Ishikawa (cell line): ENCODE results near the gene NEURL3.

ENCODE experiments used
- CEBPB ChIP-seq: IDR thresholded peaks from 2 replicates; pipeline ENCODE4 v1.6.1; 2012
- CREB1 ChIP-seq: IDR thresholded peaks from 2 replicates; pipeline ENCODE4 v1.6.1; 2012; ENCODE audit warnings: low read depth
- EGR1 ChIP-seq: IDR thresholded peaks from 2 replicates; pipeline ENCODE4 v1.6.1; 2012
- EP300 ChIP-seq: IDR thresholded peaks from 2 replicates; pipeline ENCODE4 v1.6.1; 2012; ENCODE audit warnings: borderline replicate concordance
- FOXM1 ChIP-seq: IDR thresholded peaks from 2 replicates; pipeline ENCODE4 v1.6.1; 2012; ENCODE audit warnings: low read depth, borderline replicate concordance
- NFIC ChIP-seq: IDR thresholded peaks from 2 replicates; pipeline ENCODE4 v1.6.1; 2012
- RAD21 ChIP-seq: IDR thresholded peaks from 2 replicates; pipeline ENCODE4 v1.6.1; 2012; ENCODE audit warnings: low read depth
- REST ChIP-seq: IDR thresholded peaks from 2 replicates; pipeline ENCODE4 v1.6.1; 2012; ENCODE audit warnings: low read depth, mild to moderate bottlenecking
- TAF1 ChIP-seq: IDR thresholded peaks from 2 replicates; pipeline ENCODE4 v1.6.1; 2012; ENCODE audit warnings: low read depth, mild to moderate bottlenecking
- TCF12 ChIP-seq: IDR thresholded peaks from 2 replicates; pipeline ENCODE4 v1.6.1; 2012; ENCODE audit warnings: low read depth
- TEAD4 ChIP-seq: IDR thresholded peaks from 2 replicates; pipeline ENCODE4 v1.6.1; 2012
- USF1 ChIP-seq: IDR thresholded peaks from 2 replicates; pipeline ENCODE4 v1.6.1; 2012
- YY1 ChIP-seq: IDR thresholded peaks from 2 replicates; pipeline ENCODE4 v1.6.1; 2012; ENCODE audit warnings: low read depth
- ZBTB7A ChIP-seq: IDR thresholded peaks from 2 replicates; pipeline ENCODE4 v1.6.1; 2012; ENCODE audit warnings: low read depth
- TF ChIP-seq, protein P1 (sequence below): IDR thresholded peaks from 2 replicates; pipeline ENCODE4 v1.6.1; 2012

NEURL3 gene

DNA sequence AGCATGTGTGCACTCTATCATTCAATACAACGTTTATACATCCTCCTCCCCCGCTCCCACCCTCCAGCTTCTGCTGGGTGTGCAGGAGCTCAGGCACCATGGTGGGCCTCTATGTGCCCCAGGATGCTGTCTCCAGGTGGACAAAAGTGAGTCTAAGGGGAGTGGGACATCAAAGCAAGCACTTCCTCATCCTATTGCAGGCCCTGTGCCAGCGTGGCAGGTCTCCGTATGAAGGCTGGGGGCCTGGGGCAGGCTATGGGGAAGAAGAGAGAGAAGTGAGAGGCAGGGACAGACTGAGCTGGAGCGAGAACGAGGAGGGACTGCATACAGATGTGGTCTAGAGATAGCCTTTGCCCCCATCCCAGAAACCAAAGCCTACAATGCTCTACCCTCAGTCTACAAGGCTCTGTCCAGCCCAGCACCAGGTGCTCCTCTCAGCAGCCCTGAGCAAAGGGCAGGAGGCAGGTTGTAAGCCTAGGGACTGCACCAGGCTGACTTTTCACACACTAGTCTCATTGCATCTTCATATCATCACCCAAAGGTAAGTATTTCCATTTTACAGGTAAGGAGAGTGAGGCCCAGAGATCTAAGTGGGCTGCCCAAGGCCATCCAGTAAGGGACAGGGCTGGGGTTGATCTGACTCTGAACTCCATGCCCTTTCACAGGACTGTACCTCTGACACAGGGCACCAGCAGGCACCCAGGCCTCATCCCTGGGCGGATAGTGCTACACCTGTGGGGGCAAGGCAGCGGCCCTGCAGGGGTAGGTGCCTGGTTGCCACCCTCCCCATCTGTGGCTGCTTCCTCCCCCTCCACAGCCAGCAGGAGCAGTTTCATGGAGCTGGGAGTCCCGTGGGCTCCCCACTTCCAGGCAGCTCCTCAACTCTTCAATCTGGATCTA, 17.4 kb upstream of the NEURL3 start:
- TF ChIP-seq TEAD4 = no peak
- TF ChIP-seq NFIC = no peak
- TF ChIP-seq EP300 = no peak
- TF ChIP-seq CEBPB = no peak
- TF ChIP-seq EGR1 = no peak
- no peak for TF ChIP-seq ZBTB7A
- TF ChIP-seq USF1 = no peak
- no peak for TF ChIP-seq REST
- TF ChIP-seq, protein P1, sequence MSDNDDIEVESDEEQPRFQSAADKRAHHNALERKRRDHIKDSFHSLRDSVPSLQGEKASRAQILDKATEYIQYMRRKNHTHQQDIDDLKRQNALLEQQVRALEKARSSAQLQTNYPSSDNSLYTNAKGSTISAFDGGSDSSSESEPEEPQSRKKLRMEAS = no peak
- no peak for TF ChIP-seq CREB1
- no peak for TF ChIP-seq RAD21
- no peak for TF ChIP-seq TAF1
- TF ChIP-seq FOXM1 = no peak
- no peak for TF ChIP-seq TCF12
- TF ChIP-seq YY1 = no peak

DNA sequence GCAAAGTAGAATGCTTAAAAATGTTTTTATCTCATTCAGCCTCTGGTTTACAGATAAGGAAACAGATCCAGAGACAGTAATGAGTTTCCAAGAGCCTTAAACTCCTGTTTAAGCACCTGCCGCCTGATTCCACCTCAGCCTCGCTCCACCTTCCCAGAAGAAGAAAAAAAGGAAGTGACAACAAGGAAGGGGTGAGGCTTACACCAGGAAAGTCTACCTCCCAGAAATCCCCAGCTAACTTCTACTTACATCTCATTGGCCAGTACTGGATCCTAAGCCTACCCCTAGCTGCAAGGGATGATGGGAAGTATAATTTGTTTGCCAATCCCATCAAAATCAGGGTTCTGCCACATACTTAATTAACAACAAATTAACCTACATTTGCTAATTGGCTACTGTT, 16.1 kb upstream of the NEURL3 start:
- no peak for TF ChIP-seq EP300
- TF ChIP-seq TAF1 = no peak
- no peak for TF ChIP-seq REST
- TF ChIP-seq TEAD4 = no peak
- TF ChIP-seq, protein P1 = no peak
- no peak for TF ChIP-seq FOXM1
- no peak for TF ChIP-seq EGR1

DNA sequence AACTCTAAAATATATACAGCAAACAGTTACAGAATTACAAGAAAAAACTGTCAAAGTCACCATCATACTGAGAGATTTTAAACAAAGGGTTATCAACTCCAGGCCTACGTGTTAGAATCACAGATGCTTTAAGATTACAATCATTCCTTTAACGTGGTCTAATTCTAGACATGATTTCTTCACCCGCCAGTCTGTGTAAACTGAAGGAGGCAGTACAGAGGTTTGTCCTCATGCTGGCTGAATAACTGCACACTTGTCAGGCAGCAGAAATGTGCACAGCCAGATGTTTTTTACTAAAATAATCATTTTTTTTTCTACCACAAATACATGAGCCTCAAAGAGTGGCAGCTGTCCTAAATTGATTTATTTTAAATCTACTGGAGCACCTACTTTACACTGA, 15.5 kb upstream of the NEURL3 start:
- TF ChIP-seq EP300 (no peak), CREB1 (no peak), EGR1 (no peak), TAF1 (no peak), ZBTB7A (no peak), TEAD4 (no peak), FOXM1 (no peak), YY1 (no peak), NFIC (no peak), REST (no peak), TCF12 (no peak), RAD21 (no peak), CEBPB (no peak), USF1 (no peak)
- TF ChIP-seq, protein P1 = no peak

DNA sequence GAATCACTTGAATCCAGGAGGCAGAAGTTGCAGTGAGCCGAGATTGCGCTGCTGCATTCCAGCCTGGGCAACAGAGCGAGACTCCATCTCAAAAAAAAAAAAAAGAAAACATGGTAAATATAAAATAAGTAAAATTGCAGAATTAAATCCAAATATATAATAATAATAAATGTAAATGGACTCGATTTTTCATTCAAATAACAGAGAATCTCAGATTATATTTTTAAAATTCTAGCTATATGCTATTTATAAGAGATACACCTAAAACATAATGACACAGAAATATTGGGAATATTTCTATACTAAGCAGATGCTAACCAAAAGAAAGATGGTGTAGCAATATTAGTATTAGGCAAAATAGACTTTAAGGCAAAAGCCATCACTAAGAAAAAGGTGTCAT, 15.1 kb upstream of the NEURL3 start:
- TF ChIP-seq, protein P1 = no peak
- TF ChIP-seq REST (no peak), CREB1 (no peak), EGR1 (no peak), CEBPB (no peak), USF1 (no peak)
